Glutamatergic neuron (in vitro differentiated cells): ENCODE data around the gene PTDSS2. TPM values are rescaled to one million over a fixed set of nuclear protein-coding genes. Genes with fewer than 3 reads are reported as not detected.

ENCODE experiments used
- DNase-seq: peaks from one replicate; pipeline ENCODE4 v3.0.0; 2022
- H3K27ac Mint-ChIP-seq: one replicate; pipeline ENCODE4 v1.8.0; 2020; ENCODE audit warnings: mild to moderate bottlenecking, mixed read lengths, inconsistent platforms; ENCODE audit not compliant: unreplicated experiment
- H3K27me3 Mint-ChIP-seq: one replicate; pipeline ENCODE4 v1.8.0; 2020; ENCODE audit warnings: mild to moderate bottlenecking, moderate library complexity, mixed read lengths, inconsistent platforms; ENCODE audit not compliant: unreplicated experiment
- H3K36me3 Mint-ChIP-seq: one replicate; pipeline ENCODE4 v1.8.0; 2020; ENCODE audit warnings: mild to moderate bottlenecking, mixed read lengths, inconsistent platforms; ENCODE audit not compliant: unreplicated experiment
- H3K4me1 Mint-ChIP-seq: one replicate; pipeline ENCODE4 v1.8.0; 2020; ENCODE audit warnings: mild to moderate bottlenecking, low read depth, mixed read lengths, inconsistent platforms; ENCODE audit not compliant: unreplicated experiment
- H3K4me3 Mint-ChIP-seq: one replicate; pipeline ENCODE4 v1.8.0; 2020; ENCODE audit warnings: mild to moderate bottlenecking, mixed read lengths, inconsistent platforms; ENCODE audit not compliant: unreplicated experiment
- H3K9me3 Mint-ChIP-seq: one replicate; pipeline ENCODE4 v1.8.0; 2020; ENCODE audit warnings: mild to moderate bottlenecking, moderate library complexity, mixed read lengths, inconsistent platforms; ENCODE audit not compliant: unreplicated experiment
- total RNA-seq: library from RNA; stranded (reverse); fragmentation: NEBNext Ultra II Directional; extraction: Animal tissue kit (Norgen Biotek cat#: 25700); gene quantifications from one replicate; pipeline ENCODE4 v1.2.1, GENCODE V29; 2021; ENCODE audit not compliant: unreplicated experiment
- TF ChIP-seq, protein P1 (sequence below): fragments of 200-600 bp; sonication (generic); IDR thresholded peaks from one replicate; pipeline ENCODE4 v1.5.0; 2021; ENCODE audit not compliant: partially characterized antibody, unreplicated experiment

The PTDSS2 gene
- total RNA-seq, 1 donor from 2014 or later: 123 TPM

DNA sequence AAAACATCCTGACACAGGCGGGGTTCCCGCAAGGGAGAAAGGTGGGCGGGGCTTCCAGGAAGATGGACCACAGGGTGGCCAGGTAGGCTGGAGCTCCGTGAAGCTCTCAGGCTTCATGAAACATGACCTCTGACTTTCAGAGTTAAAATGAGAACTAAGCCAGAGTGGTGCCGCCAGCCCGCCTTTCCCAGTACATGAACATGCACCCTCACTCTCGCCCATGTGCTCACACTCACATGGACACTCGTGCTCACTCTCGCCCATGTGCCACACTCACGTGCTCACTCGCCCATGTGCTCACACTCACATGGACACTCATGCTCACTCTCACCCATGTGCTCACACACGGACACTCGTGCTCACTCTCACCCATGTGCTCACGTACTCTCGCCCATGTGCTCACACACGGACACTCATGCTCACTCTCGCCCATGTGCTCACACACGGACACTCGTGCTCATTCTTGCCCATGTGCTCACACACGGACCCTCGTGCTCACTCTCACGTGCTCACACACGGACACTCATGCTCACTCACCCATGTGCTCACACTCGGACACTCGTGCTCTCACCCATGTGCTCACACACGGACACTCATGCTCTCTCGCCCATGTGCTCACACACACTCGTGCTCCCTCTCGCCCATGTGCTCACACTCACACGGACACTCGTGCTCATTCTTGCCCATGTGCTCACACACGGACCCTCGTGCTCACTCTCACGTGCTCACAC lies 46.9 kb downstream of the PTDSS2 start:
- peaks cover 30% of the 10 kb centered on the region for H3K27me3 Mint-ChIP-seq
- TF ChIP-seq, protein P1, sequence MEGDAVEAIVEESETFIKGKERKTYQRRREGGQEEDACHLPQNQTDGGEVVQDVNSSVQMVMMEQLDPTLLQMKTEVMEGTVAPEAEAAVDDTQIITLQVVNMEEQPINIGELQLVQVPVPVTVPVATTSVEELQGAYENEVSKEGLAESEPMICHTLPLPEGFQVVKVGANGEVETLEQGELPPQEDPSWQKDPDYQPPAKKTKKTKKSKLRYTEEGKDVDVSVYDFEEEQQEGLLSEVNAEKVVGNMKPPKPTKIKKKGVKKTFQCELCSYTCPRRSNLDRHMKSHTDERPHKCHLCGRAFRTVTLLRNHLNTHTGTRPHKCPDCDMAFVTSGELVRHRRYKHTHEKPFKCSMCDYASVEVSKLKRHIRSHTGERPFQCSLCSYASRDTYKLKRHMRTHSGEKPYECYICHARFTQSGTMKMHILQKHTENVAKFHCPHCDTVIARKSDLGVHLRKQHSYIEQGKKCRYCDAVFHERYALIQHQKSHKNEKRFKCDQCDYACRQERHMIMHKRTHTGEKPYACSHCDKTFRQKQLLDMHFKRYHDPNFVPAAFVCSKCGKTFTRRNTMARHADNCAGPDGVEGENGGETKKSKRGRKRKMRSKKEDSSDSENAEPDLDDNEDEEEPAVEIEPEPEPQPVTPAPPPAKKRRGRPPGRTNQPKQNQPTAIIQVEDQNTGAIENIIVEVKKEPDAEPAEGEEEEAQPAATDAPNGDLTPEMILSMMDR: no peak
- H3K4me3 Mint-ChIP-seq: peak overlapping the region; percentile 55
- no peak for DNase-seq
- H3K9me3 Mint-ChIP-seq: peaks cover 28% of the 10 kb centered on the region
- peak overlapping the region; percentile 84 for H3K27ac Mint-ChIP-seq
- peaks cover 4% of the 10 kb centered on the region for H3K4me1 Mint-ChIP-seq
- H3K36me3 Mint-ChIP-seq: peaks cover 17% of the 10 kb centered on the region

DNA sequence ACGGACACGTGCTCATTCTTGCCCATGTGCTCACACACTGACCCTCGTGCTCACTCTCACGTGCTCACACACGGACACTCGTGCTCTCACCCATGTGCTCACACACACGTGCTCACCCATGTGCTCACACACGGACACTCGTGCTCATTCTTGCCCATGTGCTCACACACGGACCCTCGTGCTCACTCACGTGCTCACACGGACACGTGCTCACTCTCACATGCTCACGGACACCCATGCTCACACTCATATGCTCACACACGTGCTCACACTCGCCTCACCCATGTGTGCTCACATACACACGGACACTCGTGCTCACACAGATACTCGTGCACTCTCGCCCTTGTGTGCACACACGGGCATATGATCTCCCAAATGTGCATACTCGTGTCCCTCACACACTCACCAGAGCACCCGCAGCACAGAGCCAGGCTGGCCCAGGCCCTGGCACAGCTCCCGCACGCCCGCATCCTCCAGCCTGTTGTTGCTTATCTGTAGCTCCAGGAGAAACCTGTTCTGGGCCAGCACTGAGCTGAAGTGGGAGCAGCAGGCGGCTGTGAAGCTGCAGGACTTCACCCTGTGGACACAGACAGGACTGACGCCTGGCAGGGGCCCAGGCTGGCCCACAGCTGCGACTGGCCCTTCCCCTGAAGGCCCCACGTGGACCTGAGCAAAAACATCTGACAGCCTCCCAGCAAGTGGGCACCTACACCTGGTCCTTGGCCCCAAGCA lies 47.7 kb downstream of the PTDSS2 start:
- H3K4me1 Mint-ChIP-seq: peaks cover 4% of the 10 kb centered on the region
- H3K27me3 Mint-ChIP-seq: peaks cover 30% of the 10 kb centered on the region
- H3K27ac Mint-ChIP-seq: peak overlapping the region; percentile 64
- peaks cover 28% of the 10 kb centered on the region for H3K9me3 Mint-ChIP-seq
- H3K36me3 Mint-ChIP-seq: peaks cover 17% of the 10 kb centered on the region
- TF ChIP-seq, protein P1: no peak
- peak overlapping the region; percentile 55 for H3K4me3 Mint-ChIP-seq
- no peak for DNase-seq

DNA sequence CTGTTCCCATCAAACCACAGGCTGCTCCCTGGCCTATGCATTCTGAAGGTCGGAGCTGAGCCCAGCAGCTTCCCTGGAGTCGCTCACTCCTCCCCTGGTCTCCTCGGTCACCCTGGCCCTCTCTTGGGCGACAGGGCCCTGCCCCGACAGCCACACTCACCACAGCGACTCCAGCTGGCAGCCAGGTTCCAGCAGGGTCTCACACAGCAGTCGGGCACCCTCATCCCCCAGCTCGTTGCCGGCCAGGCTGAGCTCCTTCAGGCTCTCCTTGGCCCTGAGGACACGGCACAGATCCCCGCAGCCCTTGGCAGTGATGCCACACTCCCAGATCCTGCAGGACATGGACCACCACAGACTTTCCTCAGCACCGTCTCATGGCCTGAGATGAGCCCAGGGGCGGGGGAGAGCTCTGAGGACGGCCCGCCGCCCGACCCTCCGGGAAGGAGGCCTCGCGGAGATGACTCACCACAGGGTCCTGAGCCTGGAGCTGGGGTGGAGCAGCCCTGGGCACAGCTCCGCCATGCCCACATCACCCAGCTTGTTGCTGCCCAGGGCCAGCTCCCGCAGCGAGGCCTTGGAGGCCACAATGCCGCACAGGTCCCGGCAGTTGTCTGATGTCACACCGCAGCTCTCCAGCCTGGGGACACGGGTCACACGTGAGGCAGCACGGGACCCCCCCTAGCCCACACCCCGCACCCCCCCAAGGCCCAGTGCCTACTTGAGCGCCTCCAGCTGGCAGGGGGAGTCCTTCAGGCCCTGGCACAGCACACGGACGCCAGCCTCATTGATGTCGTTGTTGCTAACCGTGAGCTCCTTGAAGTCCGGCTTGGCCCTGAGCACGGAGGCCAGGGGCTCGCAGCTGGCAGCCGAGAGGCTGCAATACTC lies 48.5 kb downstream of the PTDSS2 start:
- Mint-ChIP-seq H3K4me1 (peaks cover 4% of the 10 kb centered on the region), H3K27me3 (peaks cover 26% of the 10 kb centered on the region), H3K27ac (no peak overlapping the region), H3K36me3 (peaks cover 17% of the 10 kb centered on the region), H3K9me3 (peaks cover 28% of the 10 kb centered on the region), H3K4me3 (peak overlapping the region; percentile 25)
- DNase-seq: no peak
- TF ChIP-seq, protein P1: no peak

DNA sequence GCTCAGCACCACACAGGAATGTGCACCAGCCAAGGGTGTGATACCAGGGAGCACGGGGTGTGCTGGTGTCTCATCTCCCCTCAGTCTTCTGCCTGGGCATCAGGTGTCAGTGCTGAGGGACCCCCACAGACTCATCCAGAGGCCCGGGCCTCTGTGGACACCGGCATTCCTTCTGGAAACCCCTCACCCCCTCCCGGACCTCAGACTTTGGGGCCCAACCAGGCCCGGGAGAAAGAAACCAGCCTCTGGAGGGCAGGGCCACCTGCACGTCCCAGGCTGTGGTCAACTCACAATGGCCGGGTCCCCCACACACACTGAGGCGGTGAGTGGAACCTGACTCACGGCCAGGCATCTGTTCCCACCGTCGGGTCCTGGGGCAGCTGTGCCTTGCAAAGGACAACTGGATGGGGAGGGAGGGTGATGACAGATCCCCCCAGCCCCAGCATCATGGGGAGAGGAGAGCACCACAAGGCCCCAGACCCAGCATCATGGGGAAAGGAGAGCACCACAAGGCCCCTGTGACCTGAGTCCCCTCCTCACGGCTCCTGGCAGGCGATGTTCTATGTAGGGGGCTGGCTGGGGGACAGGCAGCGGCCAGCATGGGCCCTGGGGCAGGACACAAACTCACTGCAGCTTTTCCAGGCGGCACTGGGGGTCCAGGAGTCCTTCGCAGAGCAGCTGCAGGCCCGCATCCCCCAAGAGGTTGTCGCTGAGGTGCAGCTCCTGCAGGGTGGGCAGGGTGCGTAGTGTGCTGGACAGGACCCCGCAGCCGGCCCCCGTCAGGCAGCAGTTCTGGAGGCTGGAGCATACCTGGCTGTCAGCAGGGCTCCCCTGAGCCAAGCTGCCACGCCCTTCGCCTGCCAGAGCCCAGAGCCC lies 49.4 kb downstream of the PTDSS2 start:
- TF ChIP-seq, protein P1: no peak
- Mint-ChIP-seq H3K4me1 (peaks cover 4% of the 10 kb centered on the region), H3K36me3 (peaks cover 17% of the 10 kb centered on the region), H3K4me3 (no peak overlapping the region), H3K27ac (no peak overlapping the region), H3K27me3 (peaks cover 25% of the 10 kb centered on the region), H3K9me3 (peaks cover 28% of the 10 kb centered on the region)
- DNase-seq: no peak
